GM18499 (cell line): Measurements from ENCODE around the gene CARF.
"Not testable (repeated sequence)": the region's sequence is repeated elsewhere in the genome, so short reads cannot be mapped to it uniquely, and the experiment has no call there.

Experiments
- ATAC-seq: cut with Tn5 transposase; IDR thresholded peaks from one replicate; pipeline ENCODE4 v1.9.1; 2021; ENCODE audit warnings: moderate number of reproducible peaks; ENCODE audit not compliant: insufficient read depth, unreplicated experiment

Gene CARF

DNA sequence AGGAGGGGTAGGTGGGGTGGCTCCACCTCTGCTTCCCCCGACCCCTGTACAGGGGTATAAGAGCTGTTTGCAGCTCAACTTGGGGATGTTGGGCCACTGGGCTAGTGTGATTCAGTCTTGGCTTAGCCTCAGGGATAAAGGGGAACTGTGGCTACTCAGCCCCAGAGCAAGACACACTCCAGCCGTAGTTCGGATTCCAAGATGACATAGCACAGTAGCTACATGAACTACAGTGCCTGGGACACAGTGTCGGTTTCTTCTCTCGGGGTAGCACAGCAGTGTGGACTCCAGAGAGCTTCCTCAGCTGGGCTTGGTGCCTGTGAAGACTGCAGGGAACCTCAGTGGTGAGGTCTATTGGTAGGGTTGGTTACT lies 21.1 kb downstream of the CARF start:
- no peak for ATAC-seq

DNA sequence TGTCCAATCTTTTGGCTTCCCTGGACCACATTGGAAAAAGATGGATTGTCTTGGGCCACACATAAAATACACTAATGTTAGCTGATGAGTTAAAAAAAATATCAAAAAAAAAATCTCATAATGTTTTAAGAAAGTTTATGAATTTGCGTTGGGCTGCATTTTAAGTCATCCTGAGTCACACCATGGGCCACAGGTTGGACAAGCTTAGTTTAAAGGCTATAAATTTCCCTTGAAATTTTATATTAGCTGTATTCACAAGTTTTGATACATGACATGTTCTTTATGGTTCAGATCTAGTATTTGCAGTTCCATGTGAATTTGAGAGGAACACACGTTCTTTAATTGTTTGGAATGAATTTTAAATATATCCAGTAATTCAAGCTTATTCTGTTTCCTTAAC lies 21.9 kb downstream of the CARF start:
- no peak for ATAC-seq

DNA sequence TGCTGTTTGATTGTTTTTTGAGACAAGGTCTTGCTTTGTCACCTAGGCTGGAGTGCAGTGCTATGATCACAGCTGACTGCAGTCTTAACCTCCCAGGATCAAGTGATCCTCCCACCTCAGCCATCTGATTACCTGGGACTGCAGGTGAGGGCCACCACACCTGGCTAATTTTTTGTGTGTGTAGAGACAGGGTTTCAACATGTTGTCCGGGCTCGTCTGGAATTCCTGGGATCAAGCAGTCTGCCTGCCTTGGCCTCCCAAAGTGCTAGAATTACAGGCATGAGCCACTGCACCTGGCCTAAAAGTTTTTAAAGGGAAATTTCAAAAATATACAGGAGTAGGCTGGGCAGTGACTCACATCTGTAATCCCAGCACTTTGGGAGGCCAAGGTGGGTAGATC lies 22.4 kb downstream of the CARF start:
- ATAC-seq: no peak

DNA sequence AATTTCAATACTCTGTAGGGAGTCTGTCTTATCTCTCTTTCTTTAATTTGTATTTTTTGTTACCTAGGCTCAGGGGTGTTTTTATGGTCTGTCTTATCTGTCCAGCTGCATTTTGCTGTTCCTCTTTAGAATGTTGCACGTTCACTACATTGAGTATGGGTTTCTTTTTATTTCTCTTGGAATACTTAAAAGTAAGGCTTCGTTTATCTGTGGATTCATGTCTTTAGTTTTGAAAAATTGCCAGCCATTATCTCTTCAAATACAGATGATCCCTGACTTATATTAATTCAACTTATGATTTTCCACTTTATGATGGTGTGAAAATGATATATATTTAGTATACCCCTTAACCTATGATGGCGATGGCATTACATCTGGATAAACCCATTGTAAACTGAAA lies 26.9 kb downstream of the CARF start:
- ATAC-seq: no peak

DNA sequence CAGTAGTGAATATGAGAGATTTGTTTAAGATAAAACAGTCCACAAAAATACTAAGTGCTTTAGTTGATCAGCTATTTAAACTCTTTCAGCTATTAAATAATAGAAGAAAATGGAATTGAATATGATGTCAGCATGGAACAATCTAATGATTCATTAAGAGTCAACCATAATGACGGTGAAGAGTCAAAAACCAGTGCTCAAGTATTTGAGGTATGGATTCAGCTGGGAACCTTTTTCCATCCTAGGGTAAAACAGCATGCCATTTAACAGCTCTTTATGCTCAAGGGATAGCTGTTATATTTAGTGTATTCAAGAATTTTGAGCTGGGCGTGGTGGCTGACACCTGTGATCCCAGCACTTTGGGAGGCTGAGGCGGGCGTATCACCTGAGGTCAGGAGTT lies 29.7 kb downstream of the CARF start:
- no peak for ATAC-seq

DNA sequence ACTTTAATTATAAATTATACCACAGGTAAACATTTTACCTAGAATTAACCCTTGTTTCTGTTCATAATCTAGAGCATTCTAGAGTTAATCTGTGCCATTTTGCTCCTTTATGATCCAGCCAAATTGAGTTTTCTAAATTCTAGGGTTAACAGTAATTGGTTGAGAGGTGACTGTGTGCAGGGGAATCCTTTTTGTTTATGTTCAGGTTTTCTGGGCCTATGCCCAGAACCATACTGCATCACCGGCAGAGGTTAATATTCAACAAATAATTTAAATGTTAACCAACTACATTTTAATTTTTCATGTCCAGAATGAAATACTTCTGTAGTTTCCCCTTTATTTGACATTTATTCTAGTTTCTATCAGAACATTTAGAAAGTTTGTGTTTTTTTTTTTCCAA lies 32.3 kb downstream of the CARF start:
- no peak for ATAC-seq

DNA sequence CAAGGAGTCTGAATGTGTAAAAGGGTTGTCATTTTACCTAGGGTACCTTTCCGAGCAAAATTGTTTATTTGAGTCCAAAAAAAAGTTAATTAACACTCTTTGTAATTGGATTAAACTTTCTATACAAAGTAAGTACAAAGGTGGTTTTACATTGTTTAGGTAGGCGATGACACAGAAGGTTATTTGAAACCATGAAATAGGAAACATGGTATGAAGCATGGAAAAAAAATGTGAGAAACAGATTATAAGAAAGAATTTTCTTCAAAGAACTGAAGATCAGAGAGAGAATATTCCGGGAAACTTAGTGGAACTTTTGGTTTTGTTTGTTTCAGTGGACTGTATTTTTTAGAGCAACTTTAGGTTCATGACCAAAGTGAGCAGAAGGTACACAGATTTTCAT lies 32.7 kb downstream of the CARF start:
- no peak for ATAC-seq

DNA sequence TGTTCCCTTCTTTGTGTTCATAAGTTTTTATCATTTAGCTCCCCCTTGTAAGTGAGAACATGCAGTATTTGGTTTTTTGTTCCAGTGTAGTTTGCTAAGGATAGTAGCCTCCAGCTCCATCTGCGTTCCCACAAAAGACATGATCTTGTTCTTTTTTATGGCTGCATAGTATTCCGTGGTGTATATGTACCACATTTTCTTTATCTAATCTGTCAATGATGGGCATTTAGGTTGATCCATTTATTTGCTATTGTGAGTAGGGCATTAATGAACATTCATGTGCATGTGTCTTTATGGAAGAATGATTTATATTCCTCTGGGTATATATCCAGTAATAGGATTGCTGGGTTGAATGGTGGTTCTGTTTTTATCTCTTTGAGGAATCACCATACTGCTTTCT lies 33.4 kb downstream of the CARF start:
- ATAC-seq: no peak

DNA sequence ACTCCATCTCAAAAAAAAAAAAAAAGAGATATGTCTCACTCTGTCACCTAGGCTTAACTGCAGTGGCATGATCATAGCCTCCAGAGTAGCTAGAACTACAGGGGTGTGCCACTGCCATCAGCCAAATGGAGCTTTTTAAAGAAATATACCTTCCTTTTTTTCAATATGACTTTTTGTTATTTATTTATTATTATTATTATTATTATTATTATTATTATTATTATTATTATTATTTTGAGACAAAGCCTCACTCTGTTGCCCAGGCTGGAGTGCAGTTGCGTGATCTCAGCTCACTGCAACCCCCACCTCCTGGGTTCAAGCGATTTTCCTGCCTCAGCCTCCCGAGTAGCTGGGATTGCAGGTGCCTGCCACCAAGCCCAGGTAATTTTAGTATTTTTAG lies 37.3 kb downstream of the CARF start:
- ATAC-seq: not testable (repeated sequence)

DNA sequence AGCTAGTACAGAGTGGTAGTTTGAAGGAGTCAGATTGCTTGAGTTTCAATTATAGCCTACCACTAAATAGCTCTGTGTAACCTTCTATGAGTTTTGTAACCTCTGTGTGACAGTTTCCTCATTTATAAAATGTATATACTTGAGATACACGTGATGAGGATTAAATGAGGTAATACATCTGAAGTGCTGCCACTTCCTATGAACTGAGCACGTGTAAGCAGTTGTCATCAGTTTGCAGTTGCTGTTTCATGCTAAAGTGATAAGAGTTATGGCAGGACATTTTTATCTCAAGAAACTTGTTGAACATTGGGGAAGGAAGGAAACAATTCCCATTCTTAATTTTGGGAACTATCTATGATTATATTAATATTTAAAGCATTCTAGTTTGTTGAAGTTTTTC lies 38.5 kb downstream of the CARF start:
- ATAC-seq: no peak

DNA sequence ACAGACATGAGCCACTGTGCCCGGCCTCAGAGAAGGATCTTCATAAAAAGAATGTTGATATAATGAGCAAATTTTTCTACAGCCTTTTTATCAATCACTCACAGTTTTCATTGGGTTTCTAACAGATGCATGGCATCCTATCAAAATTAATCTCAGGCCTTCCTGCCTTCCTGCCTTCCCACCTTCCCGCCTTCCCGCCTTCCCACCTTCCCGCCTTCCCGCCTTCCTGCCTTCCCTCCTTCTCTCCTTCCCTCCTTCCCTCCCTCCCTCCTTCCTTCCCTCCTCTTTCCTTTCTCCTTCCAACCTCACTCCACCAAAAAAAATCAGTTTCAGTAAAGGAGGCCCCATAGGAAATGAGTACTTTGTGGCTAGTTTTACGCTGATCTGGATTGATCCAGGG lies 48.4 kb downstream of the CARF start:
- no peak for ATAC-seq

DNA sequence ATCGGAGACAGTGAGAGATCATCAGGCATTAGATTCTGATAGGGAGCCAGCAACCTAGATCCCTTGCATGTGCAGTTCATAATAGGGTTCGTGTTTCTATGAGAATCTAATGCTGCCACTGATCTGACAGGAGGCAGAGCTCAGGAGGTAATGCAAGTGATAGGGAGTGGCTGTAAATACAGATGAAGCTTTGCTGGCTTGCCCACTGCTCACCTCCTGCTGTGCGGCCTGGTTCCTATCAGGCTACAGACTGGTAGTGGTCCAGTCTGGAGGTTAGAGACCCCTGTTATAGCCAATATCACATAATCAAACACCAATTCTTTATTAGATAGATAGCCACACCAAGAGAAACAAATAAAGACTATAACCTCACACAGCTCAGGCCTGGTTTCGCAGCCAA lies 51.6 kb downstream of the CARF start:
- ATAC-seq: no peak

DNA sequence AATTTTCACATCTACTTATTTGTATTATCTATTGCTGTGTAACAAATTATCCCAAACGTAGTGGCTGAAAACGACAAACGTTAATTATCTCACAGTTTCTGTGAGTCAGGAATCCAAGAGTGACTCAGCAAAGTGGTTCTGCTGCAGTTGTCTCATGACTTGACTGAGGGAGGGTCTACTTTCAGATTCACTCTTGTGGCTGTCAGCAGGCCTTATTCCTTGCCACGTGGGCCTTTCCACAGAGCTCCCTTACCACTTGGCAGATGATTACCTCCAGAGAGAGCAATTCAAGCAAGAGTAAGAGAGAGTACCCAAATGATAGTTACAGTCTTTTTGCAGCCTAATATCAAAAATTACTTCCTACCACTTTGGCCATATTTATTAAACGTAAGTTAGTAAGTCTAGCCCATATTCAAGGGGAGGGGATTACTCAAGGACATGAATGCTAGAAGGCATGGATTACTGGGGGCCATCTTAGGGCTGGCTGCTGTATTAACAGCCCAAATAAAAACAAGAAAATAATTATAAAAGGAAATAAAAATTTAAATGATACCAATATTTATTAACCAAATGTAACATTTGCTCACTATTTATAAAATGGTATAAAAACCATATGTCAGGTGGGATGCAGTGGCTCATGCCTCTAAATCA lies 53.9 kb downstream of the CARF start:
- no peak for ATAC-seq

DNA sequence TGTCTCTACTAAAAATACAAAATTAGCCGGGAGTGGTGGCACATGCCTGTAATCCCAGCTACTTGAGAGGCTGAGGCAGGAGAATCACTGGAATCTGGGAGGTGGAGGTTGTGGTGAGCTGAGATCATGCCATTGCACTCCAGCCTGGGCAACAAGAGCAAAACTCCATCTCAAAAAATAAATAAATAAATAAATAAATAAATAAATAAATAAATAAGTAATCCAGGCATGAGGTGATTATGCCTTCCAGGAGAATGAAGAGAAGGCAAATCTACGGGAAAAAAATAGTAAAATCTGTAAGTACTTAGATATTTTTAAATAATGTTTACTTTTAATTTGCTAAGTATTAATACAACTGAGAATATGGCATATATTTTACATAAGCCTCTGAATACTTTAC lies 57.3 kb downstream of the CARF start:
- ATAC-seq: not testable (repeated sequence)

DNA sequence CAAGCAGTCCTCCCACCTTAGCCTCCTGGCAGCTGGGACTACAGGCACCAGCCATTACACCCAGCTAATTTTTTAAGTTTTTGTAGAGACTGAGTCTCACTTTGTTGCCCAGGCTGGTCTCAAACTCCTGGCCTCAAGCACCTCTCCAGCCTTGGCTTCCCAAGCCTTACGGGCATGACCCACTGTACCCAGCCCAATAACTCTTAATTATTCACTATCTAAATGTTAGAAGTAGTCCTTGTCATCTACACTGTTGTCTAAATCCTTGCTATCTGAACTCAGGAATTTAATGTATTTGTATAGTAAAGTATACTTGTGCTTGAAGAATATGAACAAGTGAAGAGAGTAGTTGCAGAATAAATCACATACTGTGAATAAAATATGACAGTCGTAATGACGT lies 64.7 kb downstream of the CARF start:
- no peak for ATAC-seq

DNA sequence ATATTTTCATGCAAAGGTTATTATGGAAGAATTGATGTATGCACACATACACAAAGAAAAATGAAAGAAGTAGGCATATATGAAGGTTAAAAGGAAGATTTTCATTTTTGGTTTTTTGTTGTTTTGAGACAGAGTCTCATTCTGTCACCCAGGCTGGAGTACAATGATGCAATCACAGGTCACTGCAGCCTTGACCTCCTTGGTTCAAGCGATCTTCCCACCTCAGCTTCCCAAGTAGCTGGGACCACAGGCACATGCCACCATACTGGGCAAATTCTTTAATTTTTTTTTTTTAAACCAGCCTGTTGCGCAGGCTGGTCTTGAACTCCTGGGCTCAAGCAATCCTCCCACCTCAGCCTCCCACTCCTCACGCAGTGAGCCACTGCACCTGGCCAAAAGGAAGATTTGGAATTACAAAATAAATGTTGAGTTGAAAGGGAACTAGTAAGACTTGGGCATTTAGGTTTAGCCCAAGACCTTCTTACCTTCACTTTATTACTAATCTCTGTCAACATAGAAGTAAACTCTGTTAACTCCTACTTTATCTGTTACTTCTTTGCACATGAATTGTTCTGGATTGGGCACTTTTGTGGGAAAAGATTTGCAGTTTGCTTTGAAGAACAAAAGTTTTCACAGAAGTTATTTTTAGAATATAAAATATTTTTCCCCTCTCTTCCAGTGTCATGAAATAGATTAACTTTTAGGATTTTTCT lies 70.9 kb downstream of the CARF start:
- no peak for ATAC-seq

DNA sequence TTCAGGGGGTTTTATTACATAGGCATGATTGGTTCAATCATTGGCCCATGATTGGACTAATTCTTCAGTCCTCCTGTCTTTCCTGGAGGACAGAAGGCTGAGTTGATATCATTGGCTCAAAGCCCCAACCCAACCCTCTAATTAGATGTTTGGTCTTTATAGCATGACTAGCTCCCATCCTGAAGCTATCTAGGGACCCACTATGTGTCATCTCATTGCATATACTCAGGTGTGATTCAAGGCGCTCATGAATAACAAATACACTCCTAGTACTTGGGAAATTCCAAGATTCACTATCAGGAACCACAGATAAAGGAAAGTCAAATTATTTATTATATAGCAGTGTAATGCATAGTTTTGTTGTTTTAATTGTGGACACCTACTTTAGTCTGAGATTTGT lies 77.7 kb downstream of the CARF start:
- ATAC-seq: no peak

DNA sequence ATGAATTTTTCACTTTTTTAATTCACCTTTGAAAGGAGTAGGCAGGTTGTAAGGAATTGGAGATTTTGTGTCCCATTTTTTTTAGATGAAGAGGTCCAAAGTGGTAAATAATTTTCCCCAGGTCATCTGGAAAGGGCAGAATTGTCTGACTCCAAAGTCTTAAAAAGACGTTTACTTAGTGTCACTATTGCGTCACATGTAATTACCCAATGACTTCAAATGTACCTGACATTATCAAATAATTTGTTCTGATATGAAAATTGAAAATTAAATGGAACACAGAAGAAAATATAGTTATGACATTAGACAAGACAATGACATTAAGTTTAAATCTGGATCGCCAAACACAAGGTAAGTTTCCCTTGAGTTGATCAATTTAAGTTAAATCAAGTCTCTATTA lies 78.4 kb downstream of the CARF start:
- no peak for ATAC-seq

DNA sequence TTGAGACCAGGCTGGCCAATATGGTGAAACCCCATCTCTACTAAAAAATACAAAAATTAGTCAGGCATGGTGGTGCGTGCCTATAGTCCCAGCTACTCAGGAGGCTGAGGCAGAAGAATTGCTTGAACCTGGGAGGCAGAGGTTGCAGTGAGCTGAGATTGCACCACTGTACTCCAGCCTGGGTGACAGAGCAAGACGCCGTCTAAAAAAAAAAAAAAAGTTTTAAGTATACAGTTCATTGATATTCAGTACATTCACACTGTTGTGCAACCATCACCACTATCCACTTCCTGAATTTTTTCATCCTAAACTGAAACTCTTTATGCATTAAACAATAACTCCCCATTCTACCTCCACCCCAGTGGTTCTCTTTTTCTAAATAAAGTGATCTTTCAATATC lies 85.0 kb downstream of the CARF start:
- ATAC-seq: not testable (repeated sequence)

DNA sequence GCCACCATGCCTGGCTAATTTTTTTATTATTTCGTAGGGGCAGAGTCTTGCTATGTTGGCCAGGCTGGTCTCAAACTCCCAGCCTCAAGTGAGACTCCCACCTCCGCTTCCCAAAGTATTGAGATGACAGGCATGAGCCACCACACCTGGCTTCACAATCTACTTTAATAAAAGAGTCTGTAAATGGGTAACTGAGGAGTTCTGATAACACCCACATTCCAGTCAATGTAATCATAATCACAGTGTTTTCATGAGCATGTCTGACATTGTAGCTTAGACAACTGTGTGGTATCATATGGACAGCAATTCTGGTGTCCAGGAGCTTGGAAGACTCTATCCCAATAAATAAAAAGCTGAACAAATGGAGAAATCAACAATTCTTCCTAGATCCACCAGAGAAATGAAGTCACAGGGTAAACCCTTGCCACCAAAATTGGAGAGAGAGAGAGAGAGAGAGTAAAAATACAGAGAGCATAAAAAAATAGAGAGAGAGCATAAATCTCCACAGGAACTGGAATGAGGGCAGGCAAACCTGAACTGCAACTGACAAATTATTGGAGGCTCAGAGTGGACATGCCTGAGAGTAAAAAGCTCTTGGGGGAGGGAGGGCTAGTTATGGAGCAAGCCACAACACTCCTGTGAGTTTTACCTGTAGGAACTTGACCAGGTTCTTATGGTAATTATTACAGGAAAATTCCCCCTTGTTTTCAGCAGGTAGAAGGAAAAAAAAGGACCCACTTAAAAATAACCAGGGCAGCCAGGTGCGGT lies 90.2 kb downstream of the CARF start:
- no peak for ATAC-seq

DNA sequence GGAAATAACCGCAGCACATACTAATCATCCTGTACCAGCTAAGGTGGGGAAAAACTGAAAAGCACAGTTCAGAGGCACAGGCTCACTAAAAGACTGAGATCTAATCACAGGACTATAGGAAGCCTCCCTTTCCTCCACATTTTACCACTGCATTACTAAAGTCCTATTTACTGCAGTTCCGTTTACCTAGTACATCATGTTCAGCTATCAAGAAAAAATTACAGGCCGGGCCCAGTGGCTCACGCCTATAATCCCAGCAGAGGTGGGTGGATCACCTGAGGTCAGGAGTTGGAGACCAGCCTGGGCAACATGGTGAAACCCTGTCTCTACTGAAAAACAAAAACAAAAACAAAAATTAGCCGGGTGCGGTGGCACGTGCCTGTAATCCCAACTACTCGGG lies 91.6 kb downstream of the CARF start:
- no peak for ATAC-seq
